DMS153 treated with DMSO at 0.1 percent for 48 hours (cell line): ENCODE data around the gene MRFAP1L1.
"Not testable (repeated sequence)": the region's sequence is repeated elsewhere in the genome, so short reads cannot be mapped to it uniquely, and the experiment has no call there.

Experiments used
- DNase-seq: peaks from one replicate; lab custom pipeline; 2025; ENCODE audit not compliant: unreplicated experiment; lab: John Stamatoyannopoulos, UW

Gene MRFAP1L1

DNA sequence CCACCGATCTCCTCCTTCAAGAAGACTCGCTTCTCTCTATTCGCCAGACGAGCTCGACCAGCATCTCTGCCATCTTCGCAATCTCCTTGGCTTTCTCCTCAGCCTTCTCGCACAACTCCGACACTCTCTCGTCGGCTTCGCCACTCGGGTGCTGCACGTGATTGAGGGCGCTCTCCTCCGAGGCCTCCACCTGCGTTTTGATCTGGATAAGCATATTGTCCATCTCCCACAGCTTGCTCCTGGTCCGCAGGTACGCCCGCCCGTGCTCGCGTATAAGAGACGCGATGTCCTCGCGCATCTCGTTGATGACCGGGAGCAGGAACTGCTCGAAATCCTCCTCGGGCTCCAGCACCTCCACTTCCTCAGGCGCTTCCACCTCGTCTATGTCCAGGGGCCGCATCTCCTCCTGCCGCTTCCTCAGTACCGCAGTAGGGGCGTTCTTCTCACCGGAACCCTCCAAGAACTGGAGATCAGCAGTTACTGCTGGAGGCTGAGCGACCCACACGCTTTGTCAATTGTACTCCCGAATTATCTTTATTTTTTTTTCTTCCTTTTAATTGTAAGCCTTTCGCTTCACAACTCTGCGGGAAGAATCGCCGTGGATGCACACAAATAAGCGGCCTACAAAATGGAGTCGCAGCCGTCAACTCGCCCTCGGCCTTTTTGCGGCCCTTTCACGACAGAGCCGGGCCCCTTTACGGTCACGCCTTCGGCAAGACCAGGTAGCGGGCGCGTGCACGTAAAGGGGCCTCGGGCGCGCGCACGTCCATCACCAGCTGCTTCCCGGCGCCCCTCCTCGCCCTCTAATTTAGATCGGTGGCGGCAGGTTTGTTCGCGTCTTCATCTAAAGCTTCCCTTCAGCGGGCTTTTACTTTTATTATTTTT is at the start of gene MRFAP1L1:
MRFAP1L1 (minus strand) TSS at position 636 of the 885 bp plus-strand sequence; CDS start at position 400, 236 bp downstream.
- peak; percentile 42 for DNase-seq

DNA sequence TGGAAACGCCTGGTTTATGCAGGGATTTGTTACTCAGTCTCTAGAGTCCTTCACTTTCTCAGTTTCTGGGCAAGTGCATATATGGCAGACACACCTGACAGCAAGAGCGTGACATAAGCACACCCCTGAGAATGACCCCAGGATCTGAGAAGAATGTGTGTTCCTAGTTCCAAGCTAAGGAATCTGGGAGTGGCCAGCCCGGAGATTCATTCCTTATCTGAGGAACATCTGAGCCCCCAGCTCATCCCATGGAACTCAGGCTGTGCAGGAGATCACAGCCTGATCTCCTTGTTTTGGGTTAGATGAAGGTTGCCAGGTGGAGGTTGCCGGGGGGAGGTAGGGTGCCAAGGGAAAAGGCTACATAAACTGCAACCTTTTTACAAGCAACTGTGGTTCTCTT is 49.1 kb upstream of the MRFAP1L1 start:
- no peak for DNase-seq

DNA sequence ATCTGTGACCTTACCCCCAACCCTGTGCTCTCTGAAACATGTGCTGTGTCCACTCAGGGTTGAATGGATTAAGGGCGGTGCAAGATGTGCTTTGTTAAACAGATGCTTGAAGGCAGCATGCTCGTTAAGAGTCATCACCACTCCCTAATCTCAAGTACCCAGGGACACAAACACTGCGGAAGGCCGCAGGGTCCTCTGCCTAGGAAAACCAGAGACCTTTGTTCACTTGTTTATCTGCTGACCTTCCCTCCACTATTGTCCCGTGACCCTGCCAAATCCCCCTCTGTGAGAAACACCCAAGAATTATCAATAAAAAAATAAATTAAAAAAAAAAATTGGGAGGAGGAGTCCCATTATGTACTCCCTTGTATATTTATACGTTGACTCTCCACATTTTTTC is 46.7 kb upstream of the MRFAP1L1 start:
- not testable (repeated sequence) for DNase-seq

DNA sequence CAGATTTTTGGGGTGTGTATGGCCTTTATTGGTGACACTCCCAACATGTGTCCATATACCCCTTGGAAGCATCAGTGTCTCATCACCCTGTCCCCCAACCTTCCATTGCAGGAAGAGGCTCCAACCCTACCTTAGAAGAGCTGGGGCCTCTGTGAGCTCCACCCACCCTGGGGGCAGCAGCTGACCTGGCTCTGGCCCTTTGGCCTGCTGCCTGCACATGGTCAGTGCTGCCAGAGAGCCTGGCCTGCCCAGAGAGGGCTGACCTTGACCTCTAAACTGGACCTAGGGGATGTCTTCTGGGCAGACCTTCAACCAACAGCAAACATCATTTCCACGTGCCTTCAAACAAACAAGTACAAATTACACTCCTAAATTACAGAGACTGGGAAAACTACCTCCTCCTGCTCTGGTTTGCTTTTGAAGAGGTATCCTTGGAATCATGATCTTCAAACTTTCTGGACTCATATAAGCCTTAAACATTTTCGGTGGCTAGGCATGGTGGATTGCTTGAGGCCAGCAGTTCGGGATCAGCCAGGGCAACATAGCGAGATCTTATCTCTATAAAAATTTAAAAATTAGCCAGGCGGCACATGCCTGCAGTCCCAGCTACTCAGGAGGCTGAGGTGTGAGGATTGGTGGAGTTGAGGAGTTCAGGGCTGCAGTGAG is 45.6 kb upstream of the MRFAP1L1 start:
- DNase-seq: no peak

DNA sequence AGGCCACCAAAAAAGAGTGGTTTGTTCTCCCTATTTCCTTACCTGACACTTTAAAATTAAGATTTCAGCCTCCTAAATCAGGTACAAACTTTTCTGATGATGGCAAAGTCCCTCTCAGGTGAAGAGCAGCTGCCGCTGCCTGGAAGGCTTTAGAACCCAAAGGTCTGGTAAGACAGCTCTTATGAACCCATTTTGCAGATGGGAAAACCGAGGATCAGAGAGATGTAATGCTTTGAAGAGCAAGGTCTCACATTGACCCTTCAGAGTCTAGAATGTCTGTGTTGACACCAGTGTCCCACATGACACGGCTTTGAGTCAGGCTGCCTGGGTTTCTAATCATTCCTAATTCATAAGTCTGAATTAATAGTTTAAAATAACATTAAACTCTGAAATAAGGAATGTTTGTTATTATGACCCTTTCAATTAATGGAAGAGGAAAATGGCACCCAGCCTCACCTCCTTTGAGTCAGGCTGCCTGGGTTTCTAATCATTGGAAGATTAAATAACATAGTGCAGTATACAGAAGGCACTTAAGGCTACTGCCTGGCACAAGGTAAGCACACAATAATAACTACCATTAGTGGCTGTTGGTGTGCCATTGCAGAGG is 44.9 kb upstream of the MRFAP1L1 start:
- DNase-seq: no peak

DNA sequence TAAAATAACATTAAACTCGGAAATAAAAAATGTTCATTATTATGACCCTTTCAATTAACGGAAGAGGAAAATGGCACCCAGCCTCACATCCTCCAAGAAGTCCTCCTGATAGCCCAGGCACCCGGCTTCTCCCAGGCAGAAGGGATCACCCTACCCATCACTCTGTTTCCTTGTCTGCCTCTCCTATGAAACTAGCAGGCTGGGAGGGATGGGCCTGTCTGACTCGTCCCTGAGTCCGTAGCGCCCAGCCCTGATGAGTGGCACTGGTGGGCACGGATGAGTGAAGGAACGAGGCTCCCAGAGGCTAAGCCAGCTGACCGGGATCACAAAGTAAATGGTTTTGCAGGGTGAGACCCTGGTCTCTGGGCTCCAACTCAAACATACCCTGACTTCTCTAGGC is 44.2 kb upstream of the MRFAP1L1 start:
- DNase-seq: no peak

DNA sequence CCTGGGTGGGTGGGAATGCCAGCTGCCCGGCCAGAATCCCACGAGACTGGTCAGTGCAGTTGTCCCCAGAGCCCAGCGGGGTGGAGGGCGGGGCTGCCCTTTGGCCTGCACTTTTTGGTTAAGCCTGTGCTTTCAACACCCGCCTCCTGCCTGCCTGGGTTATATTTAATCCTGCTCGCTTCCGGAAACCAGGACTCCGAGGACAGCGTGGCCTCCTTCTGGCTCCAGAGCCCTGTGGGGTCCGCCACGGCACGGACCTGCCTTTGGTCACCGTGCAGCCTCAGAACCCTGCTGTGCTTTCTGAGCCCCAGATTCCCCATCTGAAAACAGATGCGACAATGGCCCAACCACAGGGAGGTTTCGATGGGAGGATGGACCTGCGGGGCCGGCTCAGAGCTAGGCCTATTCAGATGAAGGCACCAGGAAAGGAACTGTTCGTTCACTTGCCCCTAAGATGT is 43.5 kb upstream of the MRFAP1L1 start:
- DNase-seq: no peak

DNA sequence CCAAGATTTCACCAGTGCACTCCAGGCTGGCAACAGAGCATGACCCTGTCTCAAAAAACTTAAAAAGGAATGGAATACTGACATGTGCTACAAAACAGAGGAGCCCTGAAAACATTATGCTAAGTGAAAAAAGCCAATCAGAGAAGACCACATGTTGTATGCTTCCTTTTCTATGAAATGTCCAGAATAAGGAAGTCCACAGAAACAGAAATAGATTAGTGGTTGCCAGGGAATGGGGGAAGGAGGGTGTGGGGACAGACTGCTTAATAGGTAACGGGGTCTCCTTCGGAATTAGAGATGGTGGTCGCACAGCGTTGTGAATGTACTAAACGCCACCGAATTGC is 42.8 kb upstream of the MRFAP1L1 start:
- no peak for DNase-seq

DNA sequence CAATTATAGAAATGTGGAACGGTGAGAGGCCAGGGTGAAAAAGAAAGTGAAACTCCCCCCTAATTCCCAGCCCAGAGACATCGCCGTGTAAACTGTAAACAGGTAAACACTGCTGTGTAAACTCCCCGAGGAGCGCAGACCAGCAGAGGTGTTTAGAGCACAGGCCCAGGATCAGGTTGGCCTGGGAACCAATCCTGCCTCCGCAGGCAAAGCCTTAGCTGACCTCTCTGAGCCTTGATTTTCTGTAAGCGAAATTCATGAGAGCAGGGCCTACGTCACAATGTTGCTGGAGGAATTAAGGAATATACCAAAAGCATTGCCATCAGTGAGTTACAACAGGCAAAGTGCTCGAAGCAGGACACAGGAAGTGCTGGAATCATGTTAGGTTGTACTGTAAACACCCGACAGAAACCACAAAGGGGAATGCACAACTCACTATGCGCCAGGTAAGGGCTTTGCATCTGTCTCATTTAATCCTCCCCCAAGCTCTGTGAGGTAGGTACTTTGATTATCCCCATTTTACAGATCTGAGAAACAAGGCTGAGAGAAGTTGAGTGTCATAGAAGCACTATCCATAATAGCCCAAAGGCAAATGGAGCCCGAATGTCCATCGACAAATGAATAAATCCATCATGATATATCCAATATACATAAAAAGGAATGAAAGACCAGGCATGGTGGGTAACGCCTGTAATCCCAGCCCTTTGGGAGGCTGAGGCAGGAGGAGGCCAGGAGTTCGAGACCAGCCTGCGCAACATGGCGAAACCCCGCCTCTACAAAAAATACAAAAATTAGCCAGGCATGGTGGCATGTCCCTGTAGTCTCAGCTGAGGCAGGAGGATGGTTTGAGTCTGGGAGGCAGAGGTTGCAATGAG is 42.2 kb upstream of the MRFAP1L1 start:
- DNase-seq: no peak

DNA sequence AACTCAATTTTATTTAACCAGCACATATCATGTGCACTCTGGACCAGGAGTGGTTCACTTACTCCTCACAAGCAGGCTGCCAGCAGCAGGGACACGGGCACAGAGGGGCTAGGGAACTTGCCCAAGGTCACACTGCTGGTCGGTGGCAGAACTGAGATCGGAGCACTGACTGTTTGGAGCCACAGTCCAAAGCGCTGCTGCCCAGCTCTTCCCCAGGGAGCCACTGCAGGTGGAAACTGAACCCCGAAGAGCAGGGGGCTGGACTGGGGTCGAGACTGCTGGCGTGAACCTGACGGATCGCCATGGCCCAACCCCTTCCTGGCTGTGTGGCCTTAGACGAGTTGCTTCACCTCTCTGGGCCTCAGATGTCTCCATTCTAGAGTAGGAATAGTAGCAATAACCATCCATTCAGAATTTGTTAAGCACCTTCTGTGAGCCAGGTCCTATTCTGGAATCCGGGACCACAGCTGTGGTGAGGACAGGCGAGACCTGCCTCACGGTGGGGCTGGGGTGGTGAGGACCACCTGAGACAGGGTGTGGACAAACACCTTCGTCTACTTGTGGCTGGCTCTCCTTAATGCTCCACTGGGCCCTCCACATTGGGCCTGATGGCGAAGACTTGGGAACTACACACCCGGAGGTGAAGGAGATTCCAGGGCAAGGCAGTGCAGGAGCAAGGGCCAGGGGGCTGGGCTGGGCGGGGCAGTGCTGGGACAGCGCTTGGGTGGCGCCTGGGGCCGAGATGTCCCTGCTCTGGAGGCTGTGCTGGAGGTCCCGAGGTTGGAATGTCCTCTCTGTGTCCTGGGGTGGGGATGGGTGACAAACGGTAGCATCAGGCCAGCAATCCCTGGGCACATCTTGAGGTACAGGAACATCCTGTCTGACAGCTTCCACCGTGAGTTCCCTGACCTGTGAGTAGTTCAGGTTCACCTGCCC is 40.9 kb upstream of the MRFAP1L1 start:
- no peak for DNase-seq

DNA sequence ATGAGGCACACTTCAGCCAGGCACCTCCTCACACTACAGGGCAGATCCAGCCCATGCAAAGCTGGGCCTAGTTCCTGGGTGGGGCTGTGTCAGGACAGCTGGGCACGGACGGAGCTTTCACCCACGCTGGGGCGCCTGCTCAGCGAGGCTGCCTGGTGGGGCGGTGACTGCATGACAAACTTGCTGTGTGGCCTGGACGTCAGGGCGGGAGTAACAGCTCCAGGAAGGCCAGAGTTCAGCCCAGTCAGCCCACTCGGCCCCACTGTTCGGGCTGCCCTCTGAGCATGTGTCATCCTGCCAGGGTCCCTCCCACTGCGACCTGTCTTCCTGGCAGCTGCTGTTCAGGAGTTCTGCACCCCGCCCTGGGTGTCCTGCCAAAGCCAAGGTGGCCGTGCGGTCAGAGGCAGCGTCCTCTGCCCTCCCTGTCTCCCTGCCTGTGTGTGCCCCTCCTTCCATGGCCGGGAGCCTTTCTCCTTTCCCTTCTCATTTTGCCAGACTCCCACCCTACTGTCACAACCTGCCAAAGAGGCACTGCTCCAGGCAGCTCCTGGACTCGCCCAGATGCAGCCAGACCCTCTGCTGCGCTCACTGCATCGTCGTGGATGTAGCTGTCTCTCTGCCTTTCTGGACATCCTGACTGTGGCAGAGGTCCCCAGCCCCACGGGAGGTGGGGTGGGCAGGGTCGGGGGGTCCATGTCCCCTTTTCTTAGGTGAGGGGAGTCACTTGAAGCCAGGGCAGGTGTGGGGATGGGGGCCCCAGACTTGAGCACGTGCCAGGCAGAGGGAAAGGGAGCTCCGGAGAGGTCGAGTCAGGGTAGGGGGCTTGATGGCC is 39.9 kb upstream of the MRFAP1L1 start:
- no peak for DNase-seq

DNA sequence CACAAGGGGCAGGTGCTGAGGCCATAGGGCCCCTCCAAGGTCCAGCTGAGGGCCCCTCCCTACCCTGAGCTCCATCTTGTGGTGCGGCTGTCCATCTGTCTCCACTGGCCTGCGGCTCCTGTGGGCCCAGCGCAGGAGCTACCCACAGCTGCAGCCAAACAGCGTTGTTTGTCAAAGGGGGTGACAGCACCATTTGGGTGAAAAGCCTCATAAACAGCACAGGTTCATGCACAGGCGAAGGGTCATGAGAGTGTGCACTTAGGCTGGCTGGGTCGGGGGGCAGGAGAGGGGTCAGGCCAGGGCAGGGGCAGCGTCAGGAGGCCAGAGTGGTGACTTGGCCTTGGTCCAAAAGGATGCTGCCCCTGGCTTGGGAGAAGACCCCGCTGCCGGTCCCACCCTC is 38.6 kb upstream of the MRFAP1L1 start:
- no peak for DNase-seq

DNA sequence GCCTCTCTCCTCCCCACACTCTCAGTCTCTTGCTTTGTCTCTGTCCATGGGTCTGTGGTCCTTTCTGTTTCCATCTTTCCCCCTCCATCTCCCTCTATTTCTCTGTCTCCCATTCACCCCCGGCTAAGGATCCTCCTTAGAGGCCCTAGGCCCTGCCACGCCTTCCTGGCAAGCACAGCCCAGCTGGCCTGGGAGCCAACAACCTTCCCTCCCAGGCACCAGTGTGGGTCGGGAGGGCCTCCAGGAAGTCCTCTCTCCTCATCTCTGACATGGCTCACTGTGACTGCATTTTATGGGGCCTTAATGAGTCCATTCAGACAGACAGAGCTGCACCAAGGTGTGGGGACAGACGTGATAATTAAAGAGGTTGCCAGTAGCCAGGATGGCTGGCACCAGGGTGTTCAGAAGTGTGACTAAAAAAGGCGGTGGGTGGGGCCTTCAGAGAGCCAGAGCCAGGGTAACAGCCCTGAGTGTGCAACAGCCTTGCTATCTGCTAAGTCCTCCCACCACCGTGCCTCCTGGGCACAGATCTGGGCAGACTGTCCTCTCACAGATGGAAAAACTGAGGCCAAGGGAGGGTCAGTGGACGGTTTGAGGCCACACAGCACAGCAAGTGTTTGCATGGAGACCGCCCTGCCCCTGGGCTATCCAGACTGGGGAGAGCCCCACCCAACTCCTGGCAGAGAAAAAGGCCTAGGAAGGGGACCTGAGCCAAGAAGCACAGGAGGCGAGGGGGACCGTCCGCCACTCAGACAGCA is 37.8 kb upstream of the MRFAP1L1 start:
- peak; percentile 64 for DNase-seq

DNA sequence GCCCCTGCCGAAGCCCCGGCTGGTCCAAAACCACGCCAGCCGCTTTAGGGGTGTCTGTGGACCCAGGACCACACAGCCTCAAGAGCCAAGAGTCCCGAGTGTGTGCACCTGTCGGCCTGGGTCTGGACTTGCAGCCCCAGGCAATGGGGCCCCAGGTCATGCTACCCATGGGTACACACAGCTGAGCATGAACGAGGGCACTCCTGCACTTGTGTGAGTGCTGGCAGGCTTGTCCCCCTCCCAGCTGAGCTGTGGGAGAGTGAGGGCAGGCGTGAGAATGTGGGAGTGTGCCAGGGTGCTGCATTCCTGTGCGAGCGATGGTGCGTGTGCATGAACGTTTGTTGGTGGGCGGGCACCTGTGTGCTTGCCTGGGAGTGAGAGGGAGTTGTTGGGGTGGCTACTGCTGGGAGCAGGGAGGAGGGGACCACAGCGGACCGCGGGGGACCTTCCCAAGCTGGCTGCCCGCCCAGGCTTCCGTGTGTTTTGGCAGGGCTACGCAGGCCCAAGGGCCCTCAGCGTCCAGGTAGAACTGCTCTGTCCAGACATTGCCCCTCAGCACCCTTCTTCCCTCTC is 37.1 kb upstream of the MRFAP1L1 start:
- peak; percentile 64 for DNase-seq

DNA sequence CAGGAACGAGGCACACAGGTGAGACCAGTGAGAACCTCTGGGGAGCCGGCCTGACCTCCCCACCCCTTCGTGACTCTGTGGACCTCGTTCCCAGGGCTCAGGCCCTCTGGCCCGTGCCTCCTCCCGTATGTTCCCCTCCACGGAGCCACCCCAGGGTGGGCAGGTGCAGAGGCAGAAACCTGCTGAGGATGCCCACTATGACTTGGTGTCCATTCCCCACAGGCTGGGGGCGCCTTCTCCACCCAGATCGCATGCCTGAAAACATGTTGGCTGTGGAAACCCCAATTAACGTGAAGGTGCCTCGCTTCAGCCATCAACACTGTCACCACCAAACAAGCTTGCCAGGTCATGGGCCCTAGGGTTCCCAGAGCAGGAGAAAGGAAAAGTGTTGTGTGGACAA is 33.3 kb upstream of the MRFAP1L1 start:
- no peak for DNase-seq

DNA sequence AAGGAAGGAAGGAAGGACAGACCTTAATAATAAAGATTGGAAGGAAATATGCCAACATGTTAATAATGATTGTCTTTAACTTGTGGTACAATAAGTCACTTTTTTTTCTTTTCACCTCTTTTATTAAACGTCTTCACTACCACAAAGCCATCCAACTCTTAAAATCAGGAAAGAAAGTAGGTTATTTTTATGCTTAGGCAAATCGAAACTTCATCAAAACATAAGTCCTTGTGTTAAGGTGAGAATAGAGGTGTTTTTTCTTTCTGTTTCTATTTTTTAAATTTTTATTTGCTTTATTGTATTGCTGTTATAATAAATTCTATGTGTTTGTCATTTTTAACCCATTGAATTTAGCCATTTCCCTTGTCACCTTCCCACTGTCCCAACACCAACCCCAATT is 32.8 kb upstream of the MRFAP1L1 start:
- DNase-seq: no peak

DNA sequence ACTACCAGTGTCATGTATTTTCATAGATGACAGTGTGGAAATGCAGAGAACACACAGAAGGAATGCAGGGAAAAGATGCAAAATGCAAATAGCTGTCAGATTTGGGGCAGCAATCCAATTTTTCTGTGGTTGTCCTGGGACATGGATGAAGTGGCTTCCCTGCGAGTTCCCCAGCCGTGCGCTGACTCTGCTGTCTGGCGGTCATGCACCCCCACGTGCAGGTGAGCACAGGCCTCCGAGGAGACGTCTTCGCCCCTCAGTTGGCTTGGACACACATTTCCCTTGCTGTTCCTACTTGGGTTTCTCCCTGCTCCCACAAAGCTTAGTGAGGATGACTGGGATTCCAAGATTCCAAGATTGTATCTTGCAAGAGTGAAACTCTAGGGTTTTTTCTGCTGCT is 30.7 kb upstream of the MRFAP1L1 start:
- no peak for DNase-seq

DNA sequence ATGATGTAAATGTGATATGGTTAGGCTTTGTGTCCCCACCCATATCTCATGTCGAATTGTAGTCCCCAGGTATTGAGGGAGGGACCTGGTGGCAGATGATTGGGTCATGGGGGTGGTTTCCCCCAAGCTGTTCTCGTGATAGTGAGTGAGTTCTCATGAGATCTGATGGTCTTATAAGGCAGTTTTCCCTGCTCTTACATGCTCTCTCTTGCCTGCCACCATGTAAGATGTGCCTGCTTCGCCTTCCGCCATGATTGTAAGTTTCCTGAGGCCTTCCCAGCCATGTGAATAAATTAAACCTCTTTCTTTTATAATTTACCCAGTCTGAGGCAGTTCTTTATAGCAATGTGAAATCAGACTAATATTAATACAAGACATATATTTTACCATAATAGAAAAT is 30.3 kb upstream of the MRFAP1L1 start:
- DNase-seq: no peak
